HG02588 (cell line): ENCODE data around the gene ASB18.
"Not testable (repeated sequence)": the region's sequence is repeated elsewhere in the genome, so short reads cannot be mapped to it uniquely, and the experiment has no call there.

Source experiments
- ATAC-seq: cut with Tn5 transposase; IDR thresholded peaks from one replicate; pipeline ENCODE4 v1.9.1; 2021; ENCODE audit warnings: mild to moderate bottlenecking, moderate library complexity; ENCODE audit not compliant: unreplicated experiment

The ASB18 gene

GRCh38 chr2:236264256-236264655, at the start of gene ASB18:
Gene ASB18, minus strand, starts transcription at chr2:236264406. Its CDS starts 61 bp downstream, at chr2:236264345.
- no peak for ATAC-seq

- ATAC-seq = no peak
These were observed 47.1 kb upstream of the ASB18 start for GRCh38 chr2:236311286-236311685.

GRCh38 chr2:236309669-236310029, 45.4 kb upstream of the ASB18 start:
- no peak for ATAC-seq

- no peak for ATAC-seq
These were observed 44.9 kb upstream of the ASB18 start for GRCh38 chr2:236308855-236309668.

GRCh38 chr2:236307641-236308040, 43.4 kb upstream of the ASB18 start:
- no peak for ATAC-seq

GRCh38 chr2:236306825-236307540, 42.8 kb upstream of the ASB18 start:
- no peak for ATAC-seq

- ATAC-seq = no peak
These were observed 41.9 kb upstream of the ASB18 start for GRCh38 chr2:236305964-236306605.

- no peak for ATAC-seq
These were observed 41.3 kb upstream of the ASB18 start for GRCh38 chr2:236305531-236305930.

GRCh38 chr2:236303935-236304334, 39.7 kb upstream of the ASB18 start:
- ATAC-seq = no peak

- ATAC-seq = no peak
These were observed 38.3 kb upstream of the ASB18 start for GRCh38 chr2:236302555-236302954.

- no peak for ATAC-seq
These were observed 34.8 kb upstream of the ASB18 start for GRCh38 chr2:236298924-236299475.

- ATAC-seq = no peak
These were observed 31.3 kb upstream of the ASB18 start for GRCh38 chr2:236295481-236295880.

GRCh38 chr2:236294647-236295046, 30.4 kb upstream of the ASB18 start:
- ATAC-seq = no peak

- no peak for ATAC-seq
These were observed 29.1 kb upstream of the ASB18 start for GRCh38 chr2:236293241-236293810.

GRCh38 chr2:236291911-236292310, 27.7 kb upstream of the ASB18 start:
- ATAC-seq = no peak

- no peak for ATAC-seq
These were observed 27.3 kb upstream of the ASB18 start for GRCh38 chr2:236291476-236291875.

GRCh38 chr2:236290742-236291425, 26.7 kb upstream of the ASB18 start:
- no peak for ATAC-seq

GRCh38 chr2:236289766-236290462, 25.7 kb upstream of the ASB18 start:
- ATAC-seq = no peak

- not testable (repeated sequence) for ATAC-seq
These were observed 24.2 kb upstream of the ASB18 start for GRCh38 chr2:236288373-236288772.

GRCh38 chr2:236287656-236288055, 23.4 kb upstream of the ASB18 start:
- ATAC-seq = no peak
